ENCODE data around the gene ZC3H15. TPM values are rescaled to one million over a fixed set of nuclear protein-coding genes. Genes with fewer than 3 reads are reported as not detected.

Gene ZC3H15
- polyA plus RNA-seq, 1 experiment = 26.5 TPM

DNA sequence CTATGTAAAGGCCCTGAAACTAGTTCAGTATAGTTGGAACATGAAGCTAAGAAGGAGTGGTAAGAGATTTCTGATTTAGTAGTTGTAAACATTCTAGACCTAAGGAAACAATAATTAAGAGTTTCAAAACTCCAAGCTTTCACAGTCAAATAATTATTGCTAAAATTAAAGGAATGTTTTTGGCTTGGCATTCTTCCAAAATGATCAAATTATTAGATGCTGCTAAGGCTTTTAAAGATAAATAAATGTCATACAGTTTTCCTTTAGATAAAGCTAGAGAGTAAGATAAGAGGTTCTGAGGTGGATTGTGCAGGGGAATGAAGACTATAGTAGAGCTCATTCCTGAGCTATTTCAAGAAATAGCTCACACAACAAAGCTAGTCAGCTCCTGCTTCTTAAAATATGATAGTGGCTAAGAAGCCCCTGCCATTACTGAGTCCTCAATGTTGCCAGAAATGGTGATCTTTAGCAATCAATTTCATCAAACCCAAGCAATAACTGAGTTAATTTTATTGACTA, 45.3 kb downstream of the ZC3H15 start:
- DNase-seq (ENCODE audit: low read depth) = no peak

DNA sequence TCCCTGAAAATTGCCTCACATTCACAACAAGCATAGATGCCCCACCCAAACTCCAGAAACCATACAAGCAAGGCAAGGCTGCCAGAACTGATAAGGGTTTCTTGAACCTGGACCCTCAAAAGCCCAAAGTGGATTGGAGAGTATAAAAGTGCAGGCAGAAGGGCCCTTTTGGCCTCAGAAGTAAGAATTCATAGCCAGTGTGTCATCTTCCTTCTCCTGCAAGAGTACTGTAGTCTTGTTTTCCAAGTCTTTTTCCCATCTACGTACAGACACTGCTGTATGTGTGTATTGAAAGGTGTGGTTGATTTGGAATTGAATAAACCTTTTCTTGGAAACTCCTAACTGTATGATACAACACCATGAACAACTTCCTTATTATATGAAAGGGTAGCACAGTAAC, 46.8 kb downstream of the ZC3H15 start:
- CTCF ChIA-PET = no interaction called here
- DNase-seq (ENCODE audit: low read depth) = no peak
- Histone ChIP-seq H3K36me3 (ENCODE audit: control insufficient read depth, insufficient read depth, low read length) (no peaks in the 10 kb centered on the region), H3K4me3 (ENCODE audit: low read depth, low read length) (no peak overlapping the region), H3K27me3 (ENCODE audit: control insufficient read depth, insufficient read depth, low read length) (no peaks in the 10 kb centered on the region)
- POLR2A ChIA-PET = no interaction called here
- TF ChIP-seq, protein P1, sequence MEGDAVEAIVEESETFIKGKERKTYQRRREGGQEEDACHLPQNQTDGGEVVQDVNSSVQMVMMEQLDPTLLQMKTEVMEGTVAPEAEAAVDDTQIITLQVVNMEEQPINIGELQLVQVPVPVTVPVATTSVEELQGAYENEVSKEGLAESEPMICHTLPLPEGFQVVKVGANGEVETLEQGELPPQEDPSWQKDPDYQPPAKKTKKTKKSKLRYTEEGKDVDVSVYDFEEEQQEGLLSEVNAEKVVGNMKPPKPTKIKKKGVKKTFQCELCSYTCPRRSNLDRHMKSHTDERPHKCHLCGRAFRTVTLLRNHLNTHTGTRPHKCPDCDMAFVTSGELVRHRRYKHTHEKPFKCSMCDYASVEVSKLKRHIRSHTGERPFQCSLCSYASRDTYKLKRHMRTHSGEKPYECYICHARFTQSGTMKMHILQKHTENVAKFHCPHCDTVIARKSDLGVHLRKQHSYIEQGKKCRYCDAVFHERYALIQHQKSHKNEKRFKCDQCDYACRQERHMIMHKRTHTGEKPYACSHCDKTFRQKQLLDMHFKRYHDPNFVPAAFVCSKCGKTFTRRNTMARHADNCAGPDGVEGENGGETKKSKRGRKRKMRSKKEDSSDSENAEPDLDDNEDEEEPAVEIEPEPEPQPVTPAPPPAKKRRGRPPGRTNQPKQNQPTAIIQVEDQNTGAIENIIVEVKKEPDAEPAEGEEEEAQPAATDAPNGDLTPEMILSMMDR (IDR thresholded peaks at IDR 0.05; ENCODE audit: insufficient read depth, low read depth, low read length) = no peak

More for the DNA sequence above, 45.3 kb downstream of the ZC3H15 start:
- POLR2A ChIA-PET = no interaction called here
- TF ChIP-seq, protein P1 (IDR thresholded peaks at IDR 0.05; ENCODE audit: insufficient read depth, low read depth, low read length) = no peak
- Histone ChIP-seq H3K36me3 (ENCODE audit: control insufficient read depth, insufficient read depth, low read length) (no peaks in the 10 kb centered on the region), H3K4me3 (ENCODE audit: low read depth, low read length) (no peak overlapping the region), H3K27me3 (ENCODE audit: control insufficient read depth, insufficient read depth, low read length) (no peaks in the 10 kb centered on the region)
- CTCF ChIA-PET = interaction anchor here (0.9 to 1.7 kb wide), 3 partner anchors 8 to 111 kb away, joined by 3 to 6 read pairs (median 4); no protein-coding TSS in a partner anchor

DNA sequence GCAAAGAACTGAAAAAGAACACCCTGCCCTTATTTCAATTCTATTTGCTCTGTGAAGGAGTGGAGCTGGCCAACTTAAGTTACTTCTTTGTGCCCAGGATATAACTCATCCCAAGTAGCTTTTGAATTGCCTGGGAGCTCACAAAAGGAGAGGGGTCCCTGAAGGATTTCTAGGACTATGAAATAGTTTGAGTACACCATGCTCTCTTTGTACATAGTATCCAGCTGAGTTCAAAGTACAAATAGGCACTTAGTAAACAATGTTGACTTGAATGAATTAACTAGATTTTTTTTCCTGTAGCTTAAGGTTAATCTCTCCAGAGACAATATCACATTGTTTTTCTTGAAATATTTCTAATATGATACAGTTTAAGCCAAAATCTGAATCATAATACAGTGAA, 47.7 kb downstream of the ZC3H15 start:
- Histone ChIP-seq H3K36me3 (ENCODE audit: control insufficient read depth, insufficient read depth, low read length) (no peaks in the 10 kb centered on the region), H3K4me3 (ENCODE audit: low read depth, low read length) (no peak overlapping the region), H3K27me3 (ENCODE audit: control insufficient read depth, insufficient read depth, low read length) (no peaks in the 10 kb centered on the region)
- no peak for DNase-seq (ENCODE audit: low read depth)
- TF ChIP-seq, protein P1 (IDR thresholded peaks at IDR 0.05; ENCODE audit: insufficient read depth, low read depth, low read length) = no peak
- POLR2A ChIA-PET = no interaction called here
- CTCF ChIA-PET = interaction anchor here (0.9 kb wide), 1 partner anchor 14 kb away, joined by 3 read pairs; no protein-coding TSS in a partner anchor

DNA sequence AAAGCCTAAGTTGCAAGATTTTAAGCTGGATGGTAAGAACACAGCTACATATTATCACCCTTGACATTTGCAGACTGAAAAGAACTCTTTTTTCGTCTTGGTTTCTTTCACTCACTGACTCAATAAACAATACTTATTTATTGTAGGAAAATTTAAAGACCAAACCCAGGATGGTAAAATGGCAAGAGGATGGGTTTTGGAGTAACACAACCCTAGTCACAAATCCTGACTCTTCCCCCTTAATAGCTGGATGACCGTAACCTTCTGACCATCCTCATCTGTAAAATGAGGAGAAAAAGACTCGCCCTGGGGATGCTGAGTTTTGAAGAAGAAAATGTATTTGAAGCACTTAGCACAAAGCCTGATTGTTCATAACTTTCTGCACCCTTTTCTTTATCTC, 48.3 kb downstream of the ZC3H15 start:
- TF ChIP-seq, protein P1 (IDR thresholded peaks at IDR 0.05; ENCODE audit: insufficient read depth, low read depth, low read length) = no peak
- Histone ChIP-seq H3K36me3 (ENCODE audit: control insufficient read depth, insufficient read depth, low read length) (no peaks in the 10 kb centered on the region), H3K27me3 (ENCODE audit: control insufficient read depth, insufficient read depth, low read length) (no peaks in the 10 kb centered on the region), H3K4me3 (ENCODE audit: low read depth, low read length) (no peak overlapping the region)
- DNase-seq (ENCODE audit: low read depth) = no peak
- ChIA-PET POLR2A (no interaction called here), CTCF (interaction anchor here (0.9 kb wide), 1 partner anchor 15 kb away, joined by 3 read pairs; no protein-coding TSS in a partner anchor)

DNA sequence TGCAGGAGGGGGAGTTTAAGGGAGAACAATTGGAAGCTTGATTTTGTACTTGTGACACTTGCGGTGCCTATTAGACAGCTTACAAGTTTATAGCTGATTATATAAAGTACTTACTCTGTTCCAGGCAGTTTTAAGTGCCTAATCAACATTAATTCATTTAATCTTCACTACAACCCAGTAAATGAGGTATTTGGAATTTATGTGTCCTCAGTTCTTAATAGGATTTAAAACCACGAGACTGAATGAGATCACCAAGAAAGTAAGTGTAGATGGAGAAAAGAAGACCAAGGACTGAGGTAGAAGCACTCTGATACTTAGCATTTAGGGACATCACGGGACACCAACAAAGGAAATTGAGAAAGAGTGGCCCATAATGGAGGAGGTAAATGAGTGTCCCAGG, 49.8 kb downstream of the ZC3H15 start:
- POLR2A ChIA-PET = no interaction called here
- Histone ChIP-seq H3K4me3 (ENCODE audit: low read depth, low read length) (no peak overlapping the region), H3K36me3 (ENCODE audit: control insufficient read depth, insufficient read depth, low read length) (no peaks in the 10 kb centered on the region), H3K27me3 (ENCODE audit: control insufficient read depth, insufficient read depth, low read length) (no peaks in the 10 kb centered on the region)
- no peak for DNase-seq (ENCODE audit: low read depth)
- TF ChIP-seq, protein P1 (IDR thresholded peaks at IDR 0.05; ENCODE audit: insufficient read depth, low read depth, low read length) = no peak
- CTCF ChIA-PET = interaction anchor here (0.5 to 1.7 kb wide), 2 partner anchors 11 to 106 kb away, joined by 3 read pairs; no protein-coding TSS in a partner anchor
